Neural cell (in vitro differentiated cells): ENCODE measurements around the gene PPP2R2B.

Source experiments
- EP300 ChIP-seq: fragments of 450-650 bp; conservative IDR thresholded peaks from 2 replicates; pipeline ENCODE4 v1.6.1; 2014; ENCODE audit warnings: antibody characterized with exemption, mild to moderate bottlenecking, moderate library complexity; ENCODE audit not compliant: poor library complexity, severe bottlenecking
- EZH2 ChIP-seq: fragments of 200-600, 300-800 bp; shearing (Covaris generic), sonication (generic); IDR thresholded peaks from 2 replicates; pipeline ENCODE4 v1.6.1; 2014; ENCODE audit warnings: antibody characterized with exemption, low read length, borderline replicate concordance, mild to moderate bottlenecking; ENCODE audit not compliant: insufficient read depth, poor library complexity, severe bottlenecking
- MXI1 ChIP-seq: fragments of 450-650 bp; conservative IDR thresholded peaks from 2 replicates; pipeline ENCODE4 v1.6.1; 2014; ENCODE audit warnings: antibody characterized with exemption, mild to moderate bottlenecking; ENCODE audit not compliant: poor library complexity, severe bottlenecking
- POLR2AphosphoS5 ChIP-seq: IDR thresholded peaks from 2 replicates; pipeline ENCODE4 v1.6.1; 2012
- RAD21 ChIP-seq: fragments of 450-650 bp; conservative IDR thresholded peaks from 2 replicates; pipeline ENCODE4 v1.6.1; 2014; ENCODE audit warnings: antibody characterized with exemption, mild to moderate bottlenecking, moderate library complexity
- SMC3 ChIP-seq: fragments of 450-650 bp; conservative IDR thresholded peaks from 2 replicates; pipeline ENCODE4 v1.6.1; 2014; ENCODE audit warnings: antibody characterized with exemption, mild to moderate bottlenecking, moderate library complexity; ENCODE audit not compliant: poor library complexity
- TAF1 ChIP-seq: IDR thresholded peaks from 2 replicates; pipeline ENCODE4 v1.6.1; 2012; ENCODE audit warnings: low read depth
- TF ChIP-seq, protein P1 (sequence below): fragments of 450-650 bp; IDR thresholded peaks from 2 replicates; pipeline ENCODE4 v1.5.1; 2014; ENCODE audit warnings: antibody characterized with exemption, mild to moderate bottlenecking, moderate library complexity; ENCODE audit not compliant: poor library complexity, severe bottlenecking
- TF ChIP-seq, protein P2 (sequence below): IDR thresholded peaks from 2 replicates; pipeline ENCODE4 v1.6.1; 2012; ENCODE audit warnings: borderline replicate concordance

DNA sequence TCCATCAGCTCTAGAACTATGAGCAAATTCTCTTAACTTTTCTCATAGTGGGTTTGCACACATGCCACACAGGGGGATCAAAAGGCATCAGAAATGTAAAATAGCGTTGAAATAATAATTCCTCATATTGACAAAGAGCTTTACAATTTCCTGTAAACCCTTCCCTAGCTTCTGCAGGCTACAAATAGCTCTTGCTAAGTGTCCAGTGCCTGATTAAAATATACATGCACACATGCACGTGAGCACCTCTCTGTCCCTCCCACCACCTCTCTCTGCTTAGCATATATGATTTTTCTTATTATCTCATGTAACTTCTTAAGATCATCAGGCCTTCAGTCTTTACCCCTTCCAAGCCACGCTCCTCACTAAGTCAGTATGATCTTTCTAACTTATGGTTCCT is 13.7 kb upstream of the PPP2R2B start:
- TF ChIP-seq, protein P1, sequence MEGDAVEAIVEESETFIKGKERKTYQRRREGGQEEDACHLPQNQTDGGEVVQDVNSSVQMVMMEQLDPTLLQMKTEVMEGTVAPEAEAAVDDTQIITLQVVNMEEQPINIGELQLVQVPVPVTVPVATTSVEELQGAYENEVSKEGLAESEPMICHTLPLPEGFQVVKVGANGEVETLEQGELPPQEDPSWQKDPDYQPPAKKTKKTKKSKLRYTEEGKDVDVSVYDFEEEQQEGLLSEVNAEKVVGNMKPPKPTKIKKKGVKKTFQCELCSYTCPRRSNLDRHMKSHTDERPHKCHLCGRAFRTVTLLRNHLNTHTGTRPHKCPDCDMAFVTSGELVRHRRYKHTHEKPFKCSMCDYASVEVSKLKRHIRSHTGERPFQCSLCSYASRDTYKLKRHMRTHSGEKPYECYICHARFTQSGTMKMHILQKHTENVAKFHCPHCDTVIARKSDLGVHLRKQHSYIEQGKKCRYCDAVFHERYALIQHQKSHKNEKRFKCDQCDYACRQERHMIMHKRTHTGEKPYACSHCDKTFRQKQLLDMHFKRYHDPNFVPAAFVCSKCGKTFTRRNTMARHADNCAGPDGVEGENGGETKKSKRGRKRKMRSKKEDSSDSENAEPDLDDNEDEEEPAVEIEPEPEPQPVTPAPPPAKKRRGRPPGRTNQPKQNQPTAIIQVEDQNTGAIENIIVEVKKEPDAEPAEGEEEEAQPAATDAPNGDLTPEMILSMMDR: no peak
- TF ChIP-seq TAF1 (no peak), EP300 (no peak), POLR2AphosphoS5 (no peak), EZH2 (no peak), RAD21 (no peak), SMC3 (no peak), MXI1 (no peak)
- TF ChIP-seq, protein P2, sequence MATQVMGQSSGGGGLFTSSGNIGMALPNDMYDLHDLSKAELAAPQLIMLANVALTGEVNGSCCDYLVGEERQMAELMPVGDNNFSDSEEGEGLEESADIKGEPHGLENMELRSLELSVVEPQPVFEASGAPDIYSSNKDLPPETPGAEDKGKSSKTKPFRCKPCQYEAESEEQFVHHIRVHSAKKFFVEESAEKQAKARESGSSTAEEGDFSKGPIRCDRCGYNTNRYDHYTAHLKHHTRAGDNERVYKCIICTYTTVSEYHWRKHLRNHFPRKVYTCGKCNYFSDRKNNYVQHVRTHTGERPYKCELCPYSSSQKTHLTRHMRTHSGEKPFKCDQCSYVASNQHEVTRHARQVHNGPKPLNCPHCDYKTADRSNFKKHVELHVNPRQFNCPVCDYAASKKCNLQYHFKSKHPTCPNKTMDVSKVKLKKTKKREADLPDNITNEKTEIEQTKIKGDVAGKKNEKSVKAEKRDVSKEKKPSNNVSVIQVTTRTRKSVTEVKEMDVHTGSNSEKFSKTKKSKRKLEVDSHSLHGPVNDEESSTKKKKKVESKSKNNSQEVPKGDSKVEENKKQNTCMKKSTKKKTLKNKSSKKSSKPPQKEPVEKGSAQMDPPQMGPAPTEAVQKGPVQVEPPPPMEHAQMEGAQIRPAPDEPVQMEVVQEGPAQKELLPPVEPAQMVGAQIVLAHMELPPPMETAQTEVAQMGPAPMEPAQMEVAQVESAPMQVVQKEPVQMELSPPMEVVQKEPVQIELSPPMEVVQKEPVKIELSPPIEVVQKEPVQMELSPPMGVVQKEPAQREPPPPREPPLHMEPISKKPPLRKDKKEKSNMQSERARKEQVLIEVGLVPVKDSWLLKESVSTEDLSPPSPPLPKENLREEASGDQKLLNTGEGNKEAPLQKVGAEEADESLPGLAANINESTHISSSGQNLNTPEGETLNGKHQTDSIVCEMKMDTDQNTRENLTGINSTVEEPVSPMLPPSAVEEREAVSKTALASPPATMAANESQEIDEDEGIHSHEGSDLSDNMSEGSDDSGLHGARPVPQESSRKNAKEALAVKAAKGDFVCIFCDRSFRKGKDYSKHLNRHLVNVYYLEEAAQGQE: no peak
